RWPE2 (cell line): ENCODE measurements around the gene PEX11B.

Experiments used
- ATAC-seq: fragments of 200-7000 bp; cut with Tn5 transposase; 3 replicates; pipeline ENCODE4 v1.9.1; 2021; ENCODE audit warnings: low read depth
- DNase-seq: peaks from one replicate; pipeline ENCODE4 v3.0.0-alpha.2; 2020; ENCODE audit warnings: low spot score
- H3K27ac ChIP-seq: fragments of 450-650 bp; 2 replicates; pipeline ENCODE4 v1.5.1; 2017; ENCODE audit warnings: mild to moderate bottlenecking; ENCODE audit not compliant: poor library complexity, severe bottlenecking
- H3K27me3 ChIP-seq: fragments of 250-450 bp; sonication (Bioruptor Pico); 2 replicates; pipeline ENCODE4 v1.5.1; 2021; ENCODE audit warnings: mild to moderate bottlenecking, moderate library complexity; ENCODE audit not compliant: insufficient read depth, poor library complexity, severe bottlenecking
- H3K36me3 ChIP-seq: fragments of 250-450 bp; sonication (Bioruptor Pico); 2 replicates; pipeline ENCODE4 v1.5.1; 2020; ENCODE audit warnings: low read depth, mild to moderate bottlenecking, moderate library complexity
- H3K4me1 ChIP-seq: fragments of 250-450 bp; sonication (Bioruptor Pico); 2 replicates; pipeline ENCODE4 v1.5.1; 2021; ENCODE audit warnings: mild to moderate bottlenecking, moderate library complexity; ENCODE audit not compliant: insufficient read depth, poor library complexity, severe bottlenecking
- H3K4me3 ChIP-seq: fragments of 250-450 bp; sonication (Bioruptor Pico); 2 replicates; pipeline ENCODE4 v1.5.1; 2021; ENCODE audit warnings: mild to moderate bottlenecking, moderate library complexity; ENCODE audit not compliant: severe bottlenecking
- H3K9me3 ChIP-seq: fragments of 250-450 bp; sonication (Bioruptor Pico); 2 replicates; pipeline ENCODE4 v1.5.1; 2021; ENCODE audit warnings: mild to moderate bottlenecking, moderate library complexity; ENCODE audit not compliant: severe bottlenecking
- TF ChIP-seq, protein P1 (sequence below): fragments of 450-650 bp; IDR thresholded peaks from one replicate; pipeline ENCODE4 v1.5.1; 2017; ENCODE audit warnings: mild to moderate bottlenecking, moderate library complexity; ENCODE audit not compliant: poor library complexity, severe bottlenecking

The PEX11B gene

DNA sequence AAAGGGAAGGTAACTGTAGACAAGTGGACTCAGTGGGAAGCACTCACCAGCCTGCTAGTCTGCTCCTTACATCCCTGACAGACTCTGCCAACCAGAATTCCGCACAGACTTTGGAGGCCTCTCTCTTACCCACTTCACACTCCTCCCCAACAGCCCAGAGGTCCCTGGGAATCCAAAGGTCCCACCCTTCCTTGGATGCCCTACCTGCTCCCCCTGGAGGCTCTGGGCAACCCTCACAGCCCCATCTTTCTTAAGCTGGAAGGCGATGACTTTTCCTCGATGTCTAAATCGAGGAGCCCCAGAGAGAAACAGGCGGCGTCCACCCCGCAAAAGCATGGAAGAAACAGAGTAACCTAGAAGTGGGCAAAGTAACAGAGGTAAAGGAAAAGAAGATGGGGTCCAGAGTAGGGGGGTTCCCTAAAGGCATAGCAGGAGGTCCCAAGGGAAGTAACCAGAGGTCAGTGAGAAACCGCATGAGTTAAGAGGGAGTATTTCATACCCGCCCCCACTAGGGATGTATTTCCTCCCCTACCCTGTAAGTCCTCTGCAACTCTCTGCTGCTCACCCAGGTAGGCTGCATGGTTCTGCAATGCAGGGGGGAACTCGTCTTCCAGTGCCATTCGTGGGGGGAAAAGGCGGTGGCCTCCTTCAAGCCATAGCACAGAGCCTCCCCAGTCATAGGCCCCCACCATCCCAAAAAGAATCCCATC, 17.1 kb downstream of the PEX11B start:
- Histone ChIP-seq H3K4me1 (no peaks in the 10 kb centered on the region), H3K9me3 (no peaks in the 10 kb centered on the region), H3K27ac (no peak overlapping the region), H3K4me3 (no peak overlapping the region), H3K27me3 (no peaks in the 10 kb centered on the region), H3K36me3 (no peaks in the 10 kb centered on the region)
- no peak for ATAC-seq
- DNase-seq = no peak
- TF ChIP-seq, protein P1, sequence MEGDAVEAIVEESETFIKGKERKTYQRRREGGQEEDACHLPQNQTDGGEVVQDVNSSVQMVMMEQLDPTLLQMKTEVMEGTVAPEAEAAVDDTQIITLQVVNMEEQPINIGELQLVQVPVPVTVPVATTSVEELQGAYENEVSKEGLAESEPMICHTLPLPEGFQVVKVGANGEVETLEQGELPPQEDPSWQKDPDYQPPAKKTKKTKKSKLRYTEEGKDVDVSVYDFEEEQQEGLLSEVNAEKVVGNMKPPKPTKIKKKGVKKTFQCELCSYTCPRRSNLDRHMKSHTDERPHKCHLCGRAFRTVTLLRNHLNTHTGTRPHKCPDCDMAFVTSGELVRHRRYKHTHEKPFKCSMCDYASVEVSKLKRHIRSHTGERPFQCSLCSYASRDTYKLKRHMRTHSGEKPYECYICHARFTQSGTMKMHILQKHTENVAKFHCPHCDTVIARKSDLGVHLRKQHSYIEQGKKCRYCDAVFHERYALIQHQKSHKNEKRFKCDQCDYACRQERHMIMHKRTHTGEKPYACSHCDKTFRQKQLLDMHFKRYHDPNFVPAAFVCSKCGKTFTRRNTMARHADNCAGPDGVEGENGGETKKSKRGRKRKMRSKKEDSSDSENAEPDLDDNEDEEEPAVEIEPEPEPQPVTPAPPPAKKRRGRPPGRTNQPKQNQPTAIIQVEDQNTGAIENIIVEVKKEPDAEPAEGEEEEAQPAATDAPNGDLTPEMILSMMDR = no peak

- ATAC-seq (no peak), DNase-seq (no peak)
- H3K27ac ChIP-seq = no peak overlapping the region
- H3K27me3 ChIP-seq = no peaks in the 10 kb centered on the region
- no peaks in the 10 kb centered on the region for H3K36me3 ChIP-seq
- no peaks in the 10 kb centered on the region for H3K4me1 ChIP-seq
- TF ChIP-seq, protein P1 = no peak
- H3K9me3 ChIP-seq = no peaks in the 10 kb centered on the region
- no peak overlapping the region for H3K4me3 ChIP-seq
Observed at GRCh38 chr1:145898756-145899155, 19.8 kb downstream of the PEX11B start.

DNA sequence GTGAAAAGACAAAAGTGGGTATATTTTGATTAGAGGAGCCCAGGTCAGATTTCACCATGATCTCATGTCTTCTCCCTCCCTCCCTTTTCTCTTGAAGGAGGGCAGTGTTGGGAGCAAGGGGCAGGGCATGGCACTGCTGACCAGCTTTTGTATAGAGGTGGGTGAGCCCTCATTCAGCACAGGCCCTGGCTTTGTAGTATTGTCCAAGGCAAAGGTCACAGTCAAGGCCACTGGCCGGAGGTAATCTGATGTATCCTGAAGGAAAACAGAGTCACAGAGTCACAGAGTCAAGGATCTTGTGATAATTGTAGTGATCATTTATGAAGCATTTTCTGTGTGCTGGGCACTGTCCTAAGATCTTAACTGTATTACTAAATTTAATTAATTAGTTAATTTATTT, 20.5 kb downstream of the PEX11B start:
- DNase-seq (no peak), ATAC-seq (no peak)
- Histone ChIP-seq H3K4me3 (no peak overlapping the region), H3K4me1 (peaks cover 3% of the 10 kb centered on the region), H3K36me3 (no peaks in the 10 kb centered on the region), H3K27ac (no peak overlapping the region), H3K27me3 (no peaks in the 10 kb centered on the region), H3K9me3 (no peaks in the 10 kb centered on the region)
- TF ChIP-seq, protein P1 = no peak

DNA sequence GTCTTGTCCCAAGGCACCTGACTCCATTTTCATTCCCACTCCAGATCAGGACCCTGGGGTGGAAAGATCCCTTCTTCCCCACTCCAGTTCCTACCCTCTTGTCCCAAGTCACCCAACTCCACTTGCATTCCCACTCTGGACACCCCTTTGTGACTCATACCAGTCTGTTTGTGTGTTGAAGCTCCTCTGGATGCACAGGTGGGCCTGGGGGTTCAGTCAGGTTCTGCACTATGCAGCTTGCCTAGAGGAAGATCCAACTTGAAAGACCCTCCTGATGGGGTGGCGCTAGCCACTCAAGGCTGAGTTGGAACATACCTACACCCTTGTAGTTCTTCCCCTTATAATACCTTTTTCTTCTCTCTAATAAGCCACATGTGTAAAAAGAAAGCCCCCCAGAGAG, 23.0 kb downstream of the PEX11B start:
- peaks cover 24% of the 10 kb centered on the region for H3K4me1 ChIP-seq
- ATAC-seq = no peak
- H3K9me3 ChIP-seq = no peaks in the 10 kb centered on the region
- no peaks in the 10 kb centered on the region for H3K36me3 ChIP-seq
- TF ChIP-seq, protein P1 = no peak
- no peak for DNase-seq
- no peaks in the 10 kb centered on the region for H3K27me3 ChIP-seq
- no peak overlapping the region for H3K27ac ChIP-seq
- H3K4me3 ChIP-seq = no peak overlapping the region

- Histone ChIP-seq H3K36me3 (no peaks in the 10 kb centered on the region), H3K4me1 (peaks cover 26% of the 10 kb centered on the region), H3K27me3 (no peaks in the 10 kb centered on the region), H3K4me3 (no peak overlapping the region), H3K27ac (peak overlapping the region; percentile 97), H3K9me3 (no peaks in the 10 kb centered on the region)
- ATAC-seq (no peak), DNase-seq (no peak)
- TF ChIP-seq, protein P1 = no peak
Observed at GRCh38 chr1:145893306-145894055, 25.0 kb downstream of the PEX11B start.
